Activated naive CD8-positive, alpha-beta T cell treated with anti-CD3 and anti-CD28 coated beads, Interleukin-2, amount 50 U/mL, for 16 hours (primary cell): ENCODE data around the gene TNS1.
"Not testable (repeated sequence)": the region's sequence is repeated elsewhere in the genome, so short reads cannot be mapped to it uniquely, and the experiment has no call there.

Experiments used
- DNase-seq: peaks from one replicate; pipeline ENCODE4 v3.0.0-alpha.2; 2020; ENCODE audit warnings: low read depth, low spot score

The TNS1 gene

GRCh38 chr2:218029366-218030360 is 26.9 kb upstream of the TNS1 start:
- no peak for DNase-seq

- no peak for DNase-seq
These were observed 26.0 kb upstream of the TNS1 start for GRCh38 chr2:218028562-218029348.

- DNase-seq = no peak
These were observed 25.3 kb upstream of the TNS1 start for GRCh38 chr2:218028189-218028495.

- no peak for DNase-seq
These were observed 24.8 kb upstream of the TNS1 start for GRCh38 chr2:218027426-218028188.

- no peak for DNase-seq
These were observed 24.1 kb upstream of the TNS1 start for GRCh38 chr2:218026676-218027425.

- no peak for DNase-seq
These were observed 23.4 kb upstream of the TNS1 start for GRCh38 chr2:218026244-218026643.

- DNase-seq = no peak
These were observed 22.1 kb upstream of the TNS1 start for GRCh38 chr2:218024871-218025270.

- DNase-seq = no peak
These were observed 21.5 kb upstream of the TNS1 start for GRCh38 chr2:218024336-218024735.

GRCh38 chr2:218023636-218024035 is 20.8 kb upstream of the TNS1 start:
- DNase-seq = no peak

GRCh38 chr2:218022851-218023530 is 20.2 kb upstream of the TNS1 start:
- no peak for DNase-seq

GRCh38 chr2:218022131-218022850 is 19.5 kb upstream of the TNS1 start:
- DNase-seq = no peak

GRCh38 chr2:218021536-218022071 is 18.8 kb upstream of the TNS1 start:
- no peak for DNase-seq

GRCh38 chr2:218020966-218021535 is 18.3 kb upstream of the TNS1 start:
- DNase-seq = no peak

- DNase-seq = no peak
These were observed 17.5 kb upstream of the TNS1 start for GRCh38 chr2:218020281-218020680.

- DNase-seq = no peak
These were observed 16.7 kb upstream of the TNS1 start for GRCh38 chr2:218019411-218020060.

- DNase-seq = not testable (repeated sequence)
These were observed 16.0 kb upstream of the TNS1 start for GRCh38 chr2:218018842-218019125.

- no peak for DNase-seq
These were observed 14.6 kb upstream of the TNS1 start for GRCh38 chr2:218017211-218018053.

- no peak for DNase-seq
These were observed 14.0 kb upstream of the TNS1 start for GRCh38 chr2:218016810-218017209.
